ENCODE results near the gene PLLP.

GRCh38 chr16:57258910-57259475 lies 25.5 kb downstream of the PLLP start:
- TF ChIP-seq POLR2A (IDR thresholded peaks at IDR 0.05; ENCODE audit: low read depth) (no peak), CTCF (IDR thresholded peaks at IDR 0.05) (no peak), POLR2AphosphoS5 (IDR thresholded peaks at IDR 0.05) (no peak), EP300 (IDR thresholded peaks at IDR 0.05) (no peak)

Measured in esophagus muscularis mucosa (tissue), 4 donors.